SK-N-SH (cell line): Measurements from ENCODE around the gene SSB. TPM values are rescaled to one million over a fixed set of nuclear protein-coding genes. Genes with fewer than 3 reads are reported as not detected.
"Not testable (repeated sequence)": the region's sequence is repeated elsewhere in the genome, so short reads cannot be mapped to it uniquely, and the experiment has no call there.

Experiments used
- CTCF ChIA-PET: fragments of 300-600, 350-600 bp; formaldehyde crosslinking; extraction: SDS; loops from one replicate; lab custom pipeline; 2021; lab: Yijun Ruan, JAX
- POLR2A ChIA-PET: fragments of 350-600 bp; sonication (Branson Sonifier 250); formaldehyde crosslinking; extraction: SDS; loops from one replicate; lab custom pipeline; 2020; ENCODE audit warnings: antibody characterized with exemption, inconsistent platforms; lab: Yijun Ruan, JAX
- DNase-seq: peaks from one replicate; pipeline ENCODE4 v3.0.0; 2012
- H2AFZ ChIP-seq: fragments of 200-600 bp; sonication (generic); 2 replicates; pipeline ENCODE4 v1.8.1; 2016; ENCODE audit warnings: antibody characterized with exemption, mild to moderate bottlenecking, low read depth
- H3F3A ChIP-seq: fragments of 200-600 bp; sonication (generic); replicated peaks from 2 replicates; pipeline ENCODE3; 2016; ENCODE audit warnings: antibody characterized with exemption, mild to moderate bottlenecking; ENCODE audit not compliant: insufficient read depth
- H3K27ac ChIP-seq, 2 experiments: fragments of 200-500 bp in 1 of 2; fragments of 200-600 bp in 1 of 2; sonication (Bioruptor generic) in 1 of 2; sonication (generic), shearing (Covaris generic) in 1 of 2; 2 replicates each; pipeline versions ENCODE4 v1.5.1 to v1.6.1; 2014 to 2016; ENCODE audit warnings: low read depth in 2 of 2, inconsistent platforms in 1 of 2, low read length in 1 of 2, mild to moderate bottlenecking in 1 of 2, mixed read lengths in 1 of 2
- H3K27me3 ChIP-seq: fragments of 200-600 bp; sonication (generic), shearing (Covaris generic); 2 replicates; pipeline ENCODE4 v1.6.1; 2016; ENCODE audit warnings: mixed run types; ENCODE audit not compliant: insufficient read depth
- H3K36me3 ChIP-seq, 2 experiments: fragments of 200-500 bp in 1 of 2; fragments of 200-600 bp in 1 of 2; sonication (Bioruptor generic) in 1 of 2; sonication (generic) in 1 of 2; replicated peaks in 1 of 2; 2 replicates each; pipeline versions ENCODE3 to v1.5.1; 2014 to 2016; ENCODE audit warnings: low read length in 1 of 2, mild to moderate bottlenecking in 1 of 2; ENCODE audit not compliant: insufficient read depth in 2 of 2, control insufficient read depth in 1 of 2
- H3K4me1 ChIP-seq, 2 experiments: fragments of 200-500 bp in 1 of 2; fragments of 200-600 bp in 1 of 2; sonication (Bioruptor generic) in 1 of 2; sonication (generic), shearing (Covaris generic) in 1 of 2; 2 replicates each; pipeline versions ENCODE4 v1.5.1 to v1.6.1; 2014 to 2016; ENCODE audit warnings: low read depth in 1 of 2, low read length in 1 of 2, mixed run types in 1 of 2; ENCODE audit not compliant: insufficient read depth in 2 of 2, control insufficient read depth in 1 of 2
- H3K4me2 ChIP-seq: fragments of 200-600 bp; sonication (generic), shearing (Covaris generic); 2 replicates; pipeline ENCODE4 v1.6.1; 2017; ENCODE audit warnings: mixed run types
- H3K4me3 ChIP-seq, 2 experiments: fragments of 200-500 bp in 1 of 2; fragments of 200-600 bp in 1 of 2; sonication (Bioruptor generic) in 1 of 2; sonication (generic), shearing (Covaris generic) in 1 of 2; 2 replicates each; pipeline versions ENCODE4 v1.5.1 to v1.8.1; 2014 to 2016; ENCODE audit warnings: low read depth in 2 of 2, inconsistent platforms in 1 of 2, low read length in 1 of 2, mild to moderate bottlenecking in 1 of 2, mixed read lengths in 1 of 2, moderate library complexity in 1 of 2
- H3K79me2 ChIP-seq: fragments of 200-600 bp; sonication (generic); 2 replicates; pipeline ENCODE4 v1.8.1; 2017; ENCODE audit warnings: mild to moderate bottlenecking; ENCODE audit not compliant: insufficient read depth
- H3K9ac ChIP-seq: fragments of 200-600 bp; sonication (generic); 2 replicates; pipeline ENCODE4 v1.6.1; 2017; ENCODE audit warnings: mixed run types
- H3K9me2 ChIP-seq: fragments of 200-600 bp; sonication (generic); 2 replicates; pipeline ENCODE4 v1.6.1; 2017; ENCODE audit warnings: mixed run types
- H3K9me3 ChIP-seq: fragments of 200-600 bp; sonication (generic); 2 replicates; pipeline ENCODE4 v1.6.1; 2017; ENCODE audit warnings: mixed run types, mild to moderate bottlenecking, moderate library complexity
- H4K20me1 ChIP-seq: fragments of 200-600 bp; sonication (generic); 2 replicates; pipeline ENCODE4 v1.6.1; 2017; ENCODE audit warnings: mild to moderate bottlenecking, mixed run types; ENCODE audit not compliant: insufficient read depth
- CHD2 ChIP-seq: fragments of 150-350 bp; IDR thresholded peaks from 2 replicates; pipeline ENCODE4 v1.6.1; 2018; ENCODE audit warnings: low read length; ENCODE audit not compliant: partially characterized antibody
- ELF1 ChIP-seq: IDR thresholded peaks from 2 replicates; pipeline ENCODE4 v1.4.0; 2012
- EP300 ChIP-seq, 2 experiments: IDR thresholded peaks; 2 replicates each; pipeline versions ENCODE4 v1.4.0 to v1.6.1; 2012; ENCODE audit warnings: borderline replicate concordance in 1 of 2, low read depth in 1 of 2, low read length in 1 of 2
- FOSL2 ChIP-seq: IDR thresholded peaks from 2 replicates; pipeline ENCODE4 v1.4.0; 2012; ENCODE audit warnings: low read depth, mild to moderate bottlenecking, moderate library complexity, borderline replicate concordance
- FOXJ3 ChIP-seq: sonication (generic); formaldehyde crosslinking; IDR thresholded peaks from 2 replicates; pipeline ENCODE4 v1.5.1; 2020; ENCODE audit warnings: mild to moderate bottlenecking, missing genetic modification reagents
- GABPA ChIP-seq: IDR thresholded peaks from 2 replicates; pipeline ENCODE4 v1.4.0; 2012; ENCODE audit warnings: low read depth, mild to moderate bottlenecking
- JUND ChIP-seq: IDR thresholded peaks from 2 replicates; pipeline ENCODE4 v1.4.0; 2012
- MXI1 ChIP-seq: IDR thresholded peaks from 2 replicates; pipeline ENCODE4 v1.6.1; 2012; ENCODE audit warnings: mild to moderate bottlenecking, low read depth, low read length, improper control_type of control experiment
- NFIC ChIP-seq: IDR thresholded peaks from 2 replicates; pipeline ENCODE4 v1.4.0; 2012; ENCODE audit warnings: borderline replicate concordance
- POLR2AphosphoS5 ChIP-seq: IDR thresholded peaks from 2 replicates; pipeline ENCODE4 v1.6.1; 2012; ENCODE audit warnings: low read depth, low read length
- RAD21 ChIP-seq: IDR thresholded peaks from 2 replicates; pipeline ENCODE4 v1.6.1; 2012; ENCODE audit warnings: mild to moderate bottlenecking, low read length
- SIN3A ChIP-seq: IDR thresholded peaks from 2 replicates; pipeline ENCODE4 v1.6.1; 2012; ENCODE audit warnings: low read depth, mild to moderate bottlenecking, low read length, moderate library complexity, borderline replicate concordance
- SMC3 ChIP-seq: IDR thresholded peaks from 2 replicates; pipeline ENCODE4 v1.6.1; 2012; ENCODE audit warnings: low read depth, low read length, improper control_type of control experiment
- TAF1 ChIP-seq: IDR thresholded peaks from 2 replicates; pipeline ENCODE4 v1.6.1; 2012; ENCODE audit warnings: low read depth, mild to moderate bottlenecking, low read length, moderate library complexity, borderline replicate concordance
- TEAD4 ChIP-seq: IDR thresholded peaks from 2 replicates; pipeline ENCODE4 v1.4.0; 2012; ENCODE audit warnings: mild to moderate bottlenecking, borderline replicate concordance; ENCODE audit not compliant: insufficient read depth
- WGBS: methylation state at CpG from one replicate; pipeline ENCODE4 v1.1.6; 2017; ENCODE audit warnings: low lambda C conversion rate; 5-methylcytosine and 5-hydroxymethylcytosine counted together
- polyA plus RNA-seq, 3 experiments: library from polyadenylated mRNA; depleted of rRNA; stranded (reverse); fragments of >200 nt; gene quantifications; 2 replicates each; pipeline ENCODE4 v1.2.3, GENCODE V29; 2012
- TF ChIP-seq, protein P1 (sequence below): fragments of 150-350 bp; IDR thresholded peaks from 2 replicates; pipeline ENCODE4 v1.6.1; 2016; ENCODE audit warnings: mild to moderate bottlenecking, low read depth, low read length
- TF ChIP-seq, protein P2 (sequence below): IDR thresholded peaks from 2 replicates; pipeline ENCODE4 v1.4.0; 2012; ENCODE audit warnings: low read depth
- TF ChIP-seq, protein P3 (sequence below): fragments of 150-350 bp; IDR thresholded peaks from 2 replicates; pipeline ENCODE4 v1.6.1; 2017; ENCODE audit warnings: antibody characterized with exemption, low read length, low read depth, borderline replicate concordance
- TF ChIP-seq, protein P4 (sequence below): IDR thresholded peaks from 2 replicates; pipeline ENCODE4 v1.4.0; 2012; ENCODE audit warnings: low read depth, borderline replicate concordance

Gene SSB
- polyA plus RNA-seq, 1 of the 3 experiments (the other 2 are of a cell fraction): 60.8 TPM

DNA sequence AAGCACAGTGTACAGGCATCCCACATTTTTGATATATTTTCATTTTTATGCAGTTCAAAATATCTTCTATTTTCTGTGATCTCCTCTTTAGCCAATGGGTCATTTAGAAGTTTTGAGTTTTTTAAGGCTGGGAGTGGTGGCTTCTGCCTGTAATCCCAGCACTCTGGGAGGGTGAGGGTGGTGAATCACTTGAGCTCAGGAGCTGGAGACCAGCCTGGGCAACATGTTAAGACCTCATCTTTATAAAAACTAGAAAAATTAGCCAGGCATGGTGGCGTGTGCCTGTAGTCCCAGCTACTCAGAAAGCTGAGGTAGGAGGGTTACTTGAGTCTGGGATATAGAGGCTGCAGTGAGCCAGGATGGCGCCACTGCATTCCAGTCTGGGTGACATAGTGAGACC, 46.3 kb downstream of the SSB start:
- no peak overlapping the region for H2AFZ ChIP-seq
- H3K4me3 ChIP-seq: no peak overlapping the region
- peaks cover 14% of the 10 kb centered on the region; the same call in 1 of the 2 replicates for H4K20me1 ChIP-seq
- no peak overlapping the region for H3K27ac ChIP-seq
- POLR2A ChIA-PET: no interaction called here
- DNase-seq: no peak
- no peaks in the 10 kb centered on the region; a peak in 1 of 4 replicates for H3K4me1 ChIP-seq
- no peak overlapping the region for H3K4me2 ChIP-seq
- no peaks in the 10 kb centered on the region for H3K27me3 ChIP-seq
- peaks cover 64% of the 10 kb centered on the region for H3K79me2 ChIP-seq
- TF ChIP-seq CHD2 (no peak), POLR2AphosphoS5 (no peak), GABPA (no peak), FOXJ3 (CRISPR knock-in tag) (no peak), SIN3A (no peak), MXI1 (no peak), FOSL2 (no peak), RAD21 (no peak), ELF1 (no peak), SMC3 (no peak), TAF1 (no peak), NFIC (no peak), JUND (no peak), TEAD4 (no peak), EP300 (IDR thresholded peaks at IDR 0.05; ENCODE audit: borderline replicate concordance in 1 of 2, low read depth in 1 of 2, low read length in 1 of 2) (no peak)
- TF ChIP-seq, protein P1, sequence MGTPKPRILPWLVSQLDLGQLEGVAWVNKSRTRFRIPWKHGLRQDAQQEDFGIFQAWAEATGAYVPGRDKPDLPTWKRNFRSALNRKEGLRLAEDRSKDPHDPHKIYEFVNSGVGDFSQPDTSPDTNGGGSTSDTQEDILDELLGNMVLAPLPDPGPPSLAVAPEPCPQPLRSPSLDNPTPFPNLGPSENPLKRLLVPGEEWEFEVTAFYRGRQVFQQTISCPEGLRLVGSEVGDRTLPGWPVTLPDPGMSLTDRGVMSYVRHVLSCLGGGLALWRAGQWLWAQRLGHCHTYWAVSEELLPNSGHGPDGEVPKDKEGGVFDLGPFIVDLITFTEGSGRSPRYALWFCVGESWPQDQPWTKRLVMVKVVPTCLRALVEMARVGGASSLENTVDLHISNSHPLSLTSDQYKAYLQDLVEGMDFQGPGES: no peak
- TF ChIP-seq, protein P2, sequence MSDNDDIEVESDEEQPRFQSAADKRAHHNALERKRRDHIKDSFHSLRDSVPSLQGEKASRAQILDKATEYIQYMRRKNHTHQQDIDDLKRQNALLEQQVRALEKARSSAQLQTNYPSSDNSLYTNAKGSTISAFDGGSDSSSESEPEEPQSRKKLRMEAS: no peak
- TF ChIP-seq, protein P3, sequence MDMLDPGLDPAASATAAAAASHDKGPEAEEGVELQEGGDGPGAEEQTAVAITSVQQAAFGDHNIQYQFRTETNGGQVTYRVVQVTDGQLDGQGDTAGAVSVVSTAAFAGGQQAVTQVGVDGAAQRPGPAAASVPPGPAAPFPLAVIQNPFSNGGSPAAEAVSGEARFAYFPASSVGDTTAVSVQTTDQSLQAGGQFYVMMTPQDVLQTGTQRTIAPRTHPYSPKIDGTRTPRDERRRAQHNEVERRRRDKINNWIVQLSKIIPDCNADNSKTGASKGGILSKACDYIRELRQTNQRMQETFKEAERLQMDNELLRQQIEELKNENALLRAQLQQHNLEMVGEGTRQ: no peak
- TF ChIP-seq, protein P4, sequence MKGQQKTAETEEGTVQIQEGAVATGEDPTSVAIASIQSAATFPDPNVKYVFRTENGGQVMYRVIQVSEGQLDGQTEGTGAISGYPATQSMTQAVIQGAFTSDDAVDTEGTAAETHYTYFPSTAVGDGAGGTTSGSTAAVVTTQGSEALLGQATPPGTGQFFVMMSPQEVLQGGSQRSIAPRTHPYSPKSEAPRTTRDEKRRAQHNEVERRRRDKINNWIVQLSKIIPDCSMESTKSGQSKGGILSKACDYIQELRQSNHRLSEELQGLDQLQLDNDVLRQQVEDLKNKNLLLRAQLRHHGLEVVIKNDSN: no peak
- H3F3A ChIP-seq: no peaks in the 10 kb centered on the region
- H3K9ac ChIP-seq: no peak overlapping the region
- WGBS: 100% methylated on average over 2 of the region's 2 CpGs
- no peaks in the 10 kb centered on the region for H3K9me2 ChIP-seq
- no peaks in the 10 kb centered on the region for H3K9me3 ChIP-seq
- peaks cover 0 to 3% of the 10 kb centered on the region in 2 experiments for H3K36me3 ChIP-seq
- CTCF ChIA-PET: no interaction called here

DNA sequence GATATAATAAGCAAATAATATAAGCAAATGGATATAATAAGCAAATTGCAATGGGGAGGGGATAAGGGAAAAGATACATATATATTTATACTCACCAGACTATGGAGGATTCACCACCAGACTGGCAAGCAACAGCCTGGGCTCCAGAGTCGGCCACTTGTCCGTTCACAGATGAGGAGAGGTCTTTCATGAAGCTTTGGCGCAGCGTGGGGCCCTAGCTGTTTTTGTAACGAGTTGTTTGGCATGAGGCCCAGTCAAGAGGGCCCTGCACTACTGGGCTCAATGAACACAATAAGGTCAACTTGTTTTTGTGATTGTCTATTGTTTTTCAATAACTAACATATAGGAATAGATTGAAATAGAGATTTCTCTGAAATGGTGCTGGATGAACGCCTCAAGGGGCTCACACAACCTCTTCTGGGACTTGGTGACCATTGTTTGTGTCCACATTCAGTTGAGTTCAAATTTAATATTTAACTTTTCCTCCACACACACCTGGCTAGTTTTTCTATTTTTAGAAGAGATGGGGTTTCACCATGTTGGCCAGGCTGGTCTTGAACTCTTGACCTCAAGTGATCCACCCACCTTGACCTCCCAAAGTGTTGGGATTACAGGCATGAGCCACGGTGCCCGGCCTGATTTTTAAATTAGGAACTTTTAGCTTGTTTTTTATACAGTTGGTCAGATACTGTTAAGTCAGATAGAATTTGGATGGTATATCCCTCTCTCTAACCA, 50.5 kb downstream of the SSB start:
- H3K4me2 ChIP-seq, H3K4me1 ChIP-seq, H3K36me3 ChIP-seq, H3K27me3 ChIP-seq, H3K9ac ChIP-seq, H3K27ac ChIP-seq, H3K9me2 ChIP-seq, H3F3A ChIP-seq, H3K9me3 ChIP-seq, H2AFZ ChIP-seq, H3K4me3 ChIP-seq, DNase-seq: not testable (repeated sequence)
- ChIA-PET CTCF (interaction anchor here (1.2 kb wide), 1 partner anchor 25 kb away, joined by 3 read pairs; the partner anchor contains the start of gene METTL5), POLR2A (interaction anchor here (0.7 kb wide), 2 partner anchors 9 to 166 kb away, joined by 3 read pairs; no protein-coding TSS in a partner anchor)
- H3K79me2 ChIP-seq: peaks cover 63% of the 10 kb centered on the region
- 89% methylated on average over 8 of the region's 8 CpGs for WGBS
- H4K20me1 ChIP-seq: peaks cover 14% of the 10 kb centered on the region; the same call in 1 of the 2 replicates
